Erythroblast (primary cell): ENCODE data around the gene CLMN.

Experiments used
- GATA1 ChIP-seq: IDR thresholded peaks from 2 replicates; pipeline ENCODE4 v1.6.1; 2011; ENCODE audit warnings: low read depth, mild to moderate bottlenecking, control low read depth, low read length, moderate library complexity
- POLR2A ChIP-seq: IDR thresholded peaks from 2 replicates; pipeline ENCODE4 v1.6.1; 2011; ENCODE audit warnings: mild to moderate bottlenecking, low read length

- TF ChIP-seq POLR2A (no peak), GATA1 (no peak)
These were observed 18.7 kb upstream of the CLMN start for GRCh38 chr14:95338436-95338835.
